ENCODE data around the gene VPS39.

The VPS39 gene

DNA sequence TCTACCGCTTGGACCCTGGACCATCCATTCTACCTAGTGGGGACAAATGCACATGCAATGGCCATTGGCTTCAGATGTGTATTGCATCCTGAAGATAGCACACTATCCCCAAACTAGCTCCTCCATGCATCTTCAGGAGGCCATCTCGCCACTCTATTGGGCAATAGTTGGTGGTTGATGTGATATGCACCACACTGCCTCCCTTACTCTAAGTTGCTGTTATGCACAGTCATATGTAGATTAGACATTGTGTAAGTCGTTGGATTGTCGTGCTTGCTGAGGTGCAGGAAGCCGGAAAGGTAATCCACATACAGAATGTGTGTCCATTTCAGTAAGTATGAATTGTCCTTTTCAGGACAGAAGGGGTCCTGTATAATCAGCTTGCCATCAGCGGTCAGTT lies 87.1 kb downstream of the VPS39 start:
- no peak for DNase-seq

DNA sequence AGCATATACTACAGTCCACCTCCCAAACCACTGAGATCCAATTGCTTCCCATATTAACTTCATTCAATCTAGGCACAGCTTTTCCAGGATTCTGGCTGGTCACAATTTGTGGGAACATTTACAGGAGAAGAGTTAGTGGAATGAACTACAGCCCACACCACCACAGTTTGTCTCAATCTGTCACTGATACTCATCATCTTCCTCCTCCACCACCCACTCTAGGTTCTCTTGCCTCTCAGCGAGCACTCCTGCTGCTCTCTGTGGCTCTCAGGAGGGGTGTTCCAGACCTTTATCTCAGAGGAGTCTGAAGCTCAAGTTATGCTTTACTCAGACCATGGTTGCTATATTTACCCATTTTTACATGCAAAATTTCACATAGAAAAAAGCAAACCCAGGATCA lies 87.8 kb downstream of the VPS39 start:
- no peak for DNase-seq

DNA sequence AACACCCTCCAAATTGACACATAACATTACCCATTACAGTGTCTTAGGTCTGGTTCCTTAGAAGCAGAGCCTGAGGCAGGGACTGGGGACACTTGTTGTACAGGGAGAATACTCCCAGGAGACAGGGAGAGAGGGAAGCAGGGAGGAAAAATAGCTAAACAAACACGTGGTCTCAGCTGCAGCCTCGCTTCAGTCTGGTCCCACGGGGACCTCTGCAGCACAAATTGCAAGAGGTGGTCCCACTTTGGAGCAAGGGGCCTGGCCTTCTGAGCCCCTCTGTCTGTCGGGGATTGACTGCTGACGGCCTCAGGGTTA lies 88.7 kb downstream of the VPS39 start:
- no peak for DNase-seq

DNA sequence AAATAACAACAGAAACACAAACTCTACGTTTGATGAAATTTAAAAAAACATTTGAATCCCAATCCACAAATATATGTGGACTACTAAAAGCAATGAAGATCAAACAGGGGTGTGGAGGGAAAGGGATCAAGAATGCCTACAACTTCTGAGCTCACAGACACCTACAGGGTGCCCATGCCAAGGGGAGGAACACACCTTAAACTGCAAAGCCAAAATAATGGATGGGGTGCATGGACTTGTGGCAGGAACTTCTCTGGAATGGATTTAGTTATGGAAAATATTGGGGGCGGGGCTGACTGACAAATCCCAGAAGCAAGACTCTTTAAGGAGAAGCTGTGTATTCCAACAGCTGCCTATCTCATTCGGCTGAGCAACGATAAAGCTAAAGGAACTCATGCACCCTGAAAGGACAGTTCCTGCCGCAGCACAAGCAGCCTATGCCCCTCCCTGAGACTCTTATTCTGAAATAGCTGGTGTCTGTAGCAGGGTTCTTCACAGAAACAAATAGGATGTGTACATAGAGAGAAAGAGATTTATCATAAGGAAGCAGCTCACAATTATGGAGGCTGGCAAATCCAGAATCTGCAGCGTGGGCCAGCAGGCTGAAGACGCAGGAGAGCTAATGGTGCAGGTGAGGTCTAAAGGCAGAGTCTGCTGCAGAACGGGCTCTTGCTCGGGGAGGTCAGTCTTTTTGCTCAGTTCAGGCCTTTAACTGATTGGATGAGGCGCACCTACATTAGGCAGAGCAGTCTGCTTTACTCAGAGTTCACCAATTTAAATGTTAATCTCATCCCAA lies 89.3 kb downstream of the VPS39 start:
- DNase-seq: no peak

DNA sequence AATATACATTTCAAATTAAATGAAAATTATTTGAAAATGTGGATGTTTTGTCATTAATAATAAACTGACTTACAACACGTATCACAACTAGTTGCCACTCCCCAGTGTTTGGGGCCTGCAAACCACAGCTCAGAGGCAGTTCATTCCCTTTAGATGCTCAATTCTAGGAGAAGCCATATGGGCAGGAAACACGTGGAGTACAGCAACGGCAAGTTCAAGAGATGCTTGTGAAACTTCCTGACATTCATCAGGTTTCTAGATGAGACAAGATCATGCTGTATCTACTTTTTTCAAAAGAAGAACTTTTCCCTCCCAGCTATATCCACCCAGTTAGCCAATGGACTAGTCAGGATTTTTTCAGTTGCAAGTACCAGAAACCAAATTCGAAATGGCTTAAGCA lies 96.2 kb downstream of the VPS39 start:
- DNase-seq: no peak

DNA sequence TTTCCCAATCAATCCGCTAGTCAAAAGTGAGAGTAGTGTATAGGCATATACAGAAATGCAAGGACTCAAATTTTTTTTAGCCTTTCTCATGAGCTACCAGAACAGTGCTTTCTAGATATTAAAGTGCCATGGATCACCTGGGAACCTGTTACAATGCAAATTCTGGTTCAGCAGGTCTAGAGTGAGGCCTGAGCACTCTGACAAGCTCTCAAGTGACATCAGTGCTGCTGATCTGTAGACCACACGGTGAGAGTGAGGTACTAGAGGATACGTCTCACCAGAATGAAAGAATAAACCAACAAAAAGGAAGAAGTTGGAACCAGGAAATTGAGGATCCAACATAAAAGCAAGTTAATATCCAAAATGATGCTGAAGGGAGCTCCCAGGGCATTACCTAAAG lies 97.7 kb downstream of the VPS39 start:
- no peak for DNase-seq

DNA sequence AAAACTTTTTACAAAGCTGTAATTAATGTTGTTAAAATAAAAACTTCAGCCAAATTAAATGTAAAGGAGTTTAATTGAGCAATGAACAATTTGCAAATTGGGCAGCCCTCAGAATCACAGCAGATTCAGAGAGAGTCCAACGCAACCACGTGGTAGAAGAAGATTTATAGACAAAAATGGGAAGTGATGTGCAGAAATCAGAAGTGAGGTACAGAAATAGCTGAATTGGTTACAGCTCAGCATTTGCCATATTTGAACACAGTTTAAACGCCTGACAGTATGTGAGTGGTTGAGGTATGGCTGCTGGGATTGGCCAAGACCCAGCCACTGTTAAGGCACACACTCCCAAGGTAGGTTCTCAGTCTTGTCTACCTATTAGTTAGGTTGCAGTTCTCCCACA lies 99.3 kb downstream of the VPS39 start:
- DNase-seq: no peak
